Measurements from ENCODE around the gene PDZD2.

- TF ChIP-seq CTCF (conservative IDR thresholded peaks at IDR 0.05 in 1 of 2, IDR thresholded peaks at IDR 0.05 in 1 of 2; ENCODE audit: extremely low read depth in 1 of 2, insufficient read depth in 1 of 2, low read depth in 1 of 2, low read length in 2 of 2), result no peak
- TF ChIP-seq EZH2 (IDR thresholded peaks at IDR 0.05; ENCODE audit: borderline replicate concordance, low read length), result no peak
Observed at GRCh38 chr5:32131604-32132003, 492.7 kb downstream of the PDZD2 start.

Data from mammary epithelial cell (primary cell).